ENCODE measurements around the gene LDB3. TPM values are rescaled to one million over a fixed set of nuclear protein-coding genes. Genes with fewer than 3 reads are reported as not detected.

LDB3 gene
- total and polyA plus RNA-seq, 9 of the 15 experiments (the other 6 are each of a cell fraction or from before 2014, with no cell fraction given): 0.03 TPM; not detected in 8

DNA sequence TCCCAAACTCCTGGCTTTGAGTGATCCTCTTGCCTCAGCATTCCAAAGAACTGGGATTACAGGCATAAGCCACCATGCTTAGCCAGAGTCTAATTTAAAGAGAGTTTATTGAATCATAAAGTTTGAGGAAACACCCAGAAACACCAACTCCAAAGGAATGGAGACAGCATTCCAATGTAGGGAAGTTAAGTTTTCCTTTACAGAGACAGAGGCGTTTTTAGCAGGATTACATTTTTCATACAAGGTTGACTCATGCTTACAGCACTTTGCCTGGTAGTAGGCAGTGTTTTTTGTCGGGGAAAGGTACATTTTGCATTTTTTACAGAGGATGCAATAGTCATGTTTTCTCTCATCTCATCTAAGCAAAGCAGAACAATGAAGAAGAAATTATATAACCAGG lies 32.9 kb upstream of the LDB3 start (continued):
- no peak for TF ChIP-seq ATF3 (IDR thresholded peaks at IDR 0.05)
- TF ChIP-seq ATF3 (CRISPR knock-in tag; conservative IDR thresholded peaks at IDR 0.05): no peak
- TF ChIP-seq, protein P1, sequence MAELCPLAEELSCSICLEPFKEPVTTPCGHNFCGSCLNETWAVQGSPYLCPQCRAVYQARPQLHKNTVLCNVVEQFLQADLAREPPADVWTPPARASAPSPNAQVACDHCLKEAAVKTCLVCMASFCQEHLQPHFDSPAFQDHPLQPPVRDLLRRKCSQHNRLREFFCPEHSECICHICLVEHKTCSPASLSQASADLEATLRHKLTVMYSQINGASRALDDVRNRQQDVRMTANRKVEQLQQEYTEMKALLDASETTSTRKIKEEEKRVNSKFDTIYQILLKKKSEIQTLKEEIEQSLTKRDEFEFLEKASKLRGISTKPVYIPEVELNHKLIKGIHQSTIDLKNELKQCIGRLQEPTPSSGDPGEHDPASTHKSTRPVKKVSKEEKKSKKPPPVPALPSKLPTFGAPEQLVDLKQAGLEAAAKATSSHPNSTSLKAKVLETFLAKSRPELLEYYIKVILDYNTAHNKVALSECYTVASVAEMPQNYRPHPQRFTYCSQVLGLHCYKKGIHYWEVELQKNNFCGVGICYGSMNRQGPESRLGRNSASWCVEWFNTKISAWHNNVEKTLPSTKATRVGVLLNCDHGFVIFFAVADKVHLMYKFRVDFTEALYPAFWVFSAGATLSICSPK (IDR thresholded peaks at IDR 0.05; ENCODE audit: borderline replicate concordance): no peak
- no peak for TF ChIP-seq GTF3C2 (IDR thresholded peaks at IDR 0.05; ENCODE audit: borderline replicate concordance, extremely low read depth, insufficient read length)
- TF ChIP-seq ATF1 (CRISPR knock-in tag; IDR thresholded peaks at IDR 0.05): no peak
- TF ChIP-seq ATF1 (tag; IDR thresholded peaks at IDR 0.05): no peak
